ENCODE measurements around the gene DHH. TPM values are rescaled to one million over a fixed set of nuclear protein-coding genes. Genes with fewer than 3 reads are reported as not detected.

Gene DHH
- total and polyA plus RNA-seq, 5 experiments from 2014 or later: 0.27 to 0.47 TPM; not detected in 3

GRCh38 chr12:49105504-49106084 is 11.0 kb upstream of the DHH start:
- Mint-ChIP-seq H3K36me3 (peaks cover 3 to 66% (median 7%) of the 10 kb centered on the region in 3 donors), H3K4me3 (no peak overlapping the region), H3K9me3 (no peaks in the 10 kb centered on the region), H3K4me1 (peaks cover 26 to 50% (median 45%) of the 10 kb centered on the region in 4 donors), H3K27ac (peak overlapping the region in 1 of 10 donors; percentile 32), H3K27me3 (no peaks in the 10 kb centered on the region)
- DNase-seq (no peak), ATAC-seq (no peak)
- POLR2A ChIA-PET: interaction anchor here (0.5 to 3.3 kb wide), 5 partner anchors 12 to 83 kb away, joined by 3 to 21 read pairs (median 4); partner anchors contain the start of genes TUBA1A and TUBA1B

- no peaks in the 10 kb centered on the region for H3K27me3 Mint-ChIP-seq
- peaks cover 21 to 47% (median 41%) of the 10 kb centered on the region in 4 donors for H3K4me1 Mint-ChIP-seq
- H3K27ac Mint-ChIP-seq: no peak overlapping the region
- DNase-seq (no peak), ATAC-seq (no peak)
- no peaks in the 10 kb centered on the region for H3K9me3 Mint-ChIP-seq
- peaks cover 0 to 73% (median 11%) of the 10 kb centered on the region in 3 donors for H3K36me3 Mint-ChIP-seq
- POLR2A ChIA-PET: interaction anchor here (0.5 to 3.3 kb wide), 6 partner anchors 11 to 130 kb away, joined by 3 to 21 read pairs (median 4); partner anchors contain the start of genes TUBA1A and TUBA1B
- no peak overlapping the region for H3K4me3 Mint-ChIP-seq
Measured at GRCh38 chr12:49104822-49105221, 10.2 kb upstream of the DHH start.

GRCh38 chr12:49100380-49100779 is 5.8 kb upstream of the DHH start:
- H3K4me1 Mint-ChIP-seq: peaks cover under 1 to 16% (median 6%) of the 10 kb centered on the region in 4 donors
- POLR2A ChIA-PET: interaction anchor here (1.5 to 4.4 kb wide), 3 partner anchors 10 to 31 kb away, joined by 3 to 28 read pairs (median 8); partner anchors contain the start of genes LMBR1L, RHEBL1 and TUBA1B
- H3K4me3 Mint-ChIP-seq: no peak overlapping the region
- H3K27ac Mint-ChIP-seq: no peak overlapping the region
- peaks cover 0 to 87% (median 15%) of the 10 kb centered on the region in 3 donors for H3K36me3 Mint-ChIP-seq
- H3K27me3 Mint-ChIP-seq: peaks cover 0 to 3% (median under 1%) of the 10 kb centered on the region in 5 donors
- H3K9me3 Mint-ChIP-seq: no peaks in the 10 kb centered on the region
- ATAC-seq (no peak), DNase-seq (no peak)

GRCh38 chr12:49098703-49099102 is 4.1 kb upstream of the DHH start:
- peaks cover 3 to 20% (median 12%) of the 10 kb centered on the region in 5 donors for H3K27me3 Mint-ChIP-seq
- H3K36me3 Mint-ChIP-seq: peaks cover 0 to 78% (median 12%) of the 10 kb centered on the region in 3 donors
- no peak for DNase-seq
- ATAC-seq: no peak
- H3K9me3 Mint-ChIP-seq: no peaks in the 10 kb centered on the region
- H3K27ac Mint-ChIP-seq: peak overlapping the region in 4 of 10 donors; percentile 2 to 67 (median 26)
- H3K4me1 Mint-ChIP-seq: peaks cover 11 to 19% (median 14%) of the 10 kb centered on the region in 4 donors
- POLR2A ChIA-PET: interaction anchor here (0.6 to 4.4 kb wide), 11 partner anchors 9 to 895 kb away, joined by 3 to 28 read pairs (median 5); partner anchors contain the start of genes LMBR1L, TUBA1A and TUBA1B
- no peak overlapping the region for H3K4me3 Mint-ChIP-seq

- H3K9me3 Mint-ChIP-seq: no peaks in the 10 kb centered on the region
- H3K4me3 Mint-ChIP-seq: no peak overlapping the region
- peaks cover 14 to 23% (median 18%) of the 10 kb centered on the region in 4 donors for H3K4me1 Mint-ChIP-seq
- peak; percentile 43 to 80 (median 62) for DNase-seq
- peaks cover 0 to 72% (median 12%) of the 10 kb centered on the region in 3 donors for H3K36me3 Mint-ChIP-seq
- ATAC-seq: peak; percentile 55 to 60
- peaks cover 9 to 27% (median 18%) of the 10 kb centered on the region in 5 donors for H3K27me3 Mint-ChIP-seq
- peak overlapping the region in 1 of 10 donors; percentile 32 for H3K27ac Mint-ChIP-seq
- POLR2A ChIA-PET: interaction anchor here (0.5 to 4.4 kb wide), 9 partner anchors 8 to 137 kb away, joined by 3 to 28 read pairs (median 6); partner anchors contain the start of genes LMBR1L and TUBA1B
Measured at GRCh38 chr12:49098035-49098451, 3.4 kb upstream of the DHH start.

- ATAC-seq (no peak), DNase-seq (no peak)
- H3K9me3 Mint-ChIP-seq: no peaks in the 10 kb centered on the region
- H3K36me3 Mint-ChIP-seq: peaks cover 0 to 66% (median 12%) of the 10 kb centered on the region in 3 donors
- peak overlapping the region in 1 of 10 donors; percentile 33 for H3K4me3 Mint-ChIP-seq
- POLR2A ChIA-PET: interaction anchor here (0.5 to 4.4 kb wide), 5 partner anchors 9 to 138 kb away, joined by 5 to 28 read pairs (median 6); partner anchors contain the start of genes LMBR1L and TUBA1B
- H3K4me1 Mint-ChIP-seq: peaks cover 14 to 26% (median 20%) of the 10 kb centered on the region in 4 donors
- no peak overlapping the region for H3K27ac Mint-ChIP-seq
- peaks cover 11 to 32% (median 22%) of the 10 kb centered on the region in 5 donors for H3K27me3 Mint-ChIP-seq
Measured at GRCh38 chr12:49097381-49097780, 2.8 kb upstream of the DHH start.

- Mint-ChIP-seq H3K4me1 (peaks cover 20 to 50% (median 41%) of the 10 kb centered on the region in 4 donors), H3K4me3 (peak overlapping the region in 7 of 10 donors; percentile 22 to 68 (median 54)), H3K27me3 (peaks cover 18 to 56% (median 40%) of the 10 kb centered on the region in 5 donors), H3K9me3 (peaks cover 0 to 2% (median 0%) of the 10 kb centered on the region in 9 donors), H3K36me3 (peaks cover 0 to 44% (median 5%) of the 10 kb centered on the region in 3 donors), H3K27ac (peak overlapping the region in 4 of 10 donors; percentile 22 to 72 (median 54))
- ATAC-seq (no peak), DNase-seq (no peak)
- POLR2A ChIA-PET: interaction anchor here (5.2 kb wide), 1 partner anchor 36 kb away, joined by 27 read pairs; the partner anchor contains the start of gene TUBA1B
Measured at GRCh38 chr12:49094975-49095365, 369 bp upstream of the DHH start.

GRCh38 chr12:49093792-49094159 is 825 bp downstream of the DHH start:
- peaks cover 0 to 2% (median 0%) of the 10 kb centered on the region in 9 donors for H3K9me3 Mint-ChIP-seq
- peak overlapping the region in 2 of 10 donors; percentile 25 to 33 for H3K27ac Mint-ChIP-seq

GRCh38 chr12:49092816-49093406 is 1.7 kb downstream of the DHH start:
- peaks cover 22 to 65% (median 55%) of the 10 kb centered on the region in 4 donors for H3K4me1 Mint-ChIP-seq
- H3K4me3 Mint-ChIP-seq: no peak overlapping the region
- no peak overlapping the region for H3K27ac Mint-ChIP-seq
- H3K27me3 Mint-ChIP-seq: peaks cover 22 to 70% (median 48%) of the 10 kb centered on the region in 5 donors
- peaks cover 0 to 25% (median 4%) of the 10 kb centered on the region in 3 donors for H3K36me3 Mint-ChIP-seq
- DNase-seq (no peak), ATAC-seq (no peak)
- POLR2A ChIA-PET: interaction anchor here (0.7 to 5.2 kb wide), 8 partner anchors 11 to 113 kb away, joined by 3 to 27 read pairs (median 6); partner anchors contain the start of genes LMBR1L, TUBA1A and TUBA1B
- peaks cover 0 to 2% (median 0%) of the 10 kb centered on the region in 9 donors for H3K9me3 Mint-ChIP-seq

More at GRCh38 chr12:49093792-49094159, 825 bp downstream of the DHH start:
- ATAC-seq (no peak), DNase-seq (no peak)
- Mint-ChIP-seq H3K4me1 (peaks cover 20 to 57% (median 47%) of the 10 kb centered on the region in 4 donors), H3K27me3 (peaks cover 20 to 62% (median 40%) of the 10 kb centered on the region in 5 donors), H3K36me3 (peaks cover 0 to 33% (median 4%) of the 10 kb centered on the region in 3 donors), H3K4me3 (peak overlapping the region in 9 of 10 donors; percentile 6 to 51 (median 36))
- POLR2A ChIA-PET: interaction anchor here (1.1 to 5.2 kb wide), 5 partner anchors 11 to 95 kb away, joined by 3 to 27 read pairs (median 5); partner anchors contain the start of genes TUBA1A and TUBA1B

GRCh38 chr12:49092086-49092815 is 2.4 kb downstream of the DHH start:
- H3K4me3 Mint-ChIP-seq: peak overlapping the region in 9 of 10 donors; percentile 35 to 75 (median 58)
- ATAC-seq: peak; percentile 41 to 47

GRCh38 chr12:49091836-49092085 is 2.8 kb downstream of the DHH start:
- no peak for ATAC-seq
- POLR2A ChIA-PET: interaction anchor here (1.0 to 5.2 kb wide), 6 partner anchors 10 to 112 kb away, joined by 3 to 27 read pairs (median 7); partner anchors contain the start of genes LMBR1L, TUBA1A and TUBA1B
- Mint-ChIP-seq H3K4me1 (peaks cover 24 to 69% (median 58%) of the 10 kb centered on the region in 4 donors), H3K4me3 (peak overlapping the region in 4 of 10 donors; percentile 41 to 82 (median 60)), H3K27me3 (peaks cover 22 to 70% (median 50%) of the 10 kb centered on the region in 5 donors), H3K27ac (no peak overlapping the region), H3K36me3 (peaks cover 0 to 18% (median 4%) of the 10 kb centered on the region in 3 donors), H3K9me3 (peaks cover 0 to 2% (median 0%) of the 10 kb centered on the region in 9 donors)
- DNase-seq: no peak

More at GRCh38 chr12:49092086-49092815, 2.4 kb downstream of the DHH start:
- peaks cover 24 to 69% (median 58%) of the 10 kb centered on the region in 4 donors for H3K4me1 Mint-ChIP-seq
- peaks cover 0 to 20% (median 4%) of the 10 kb centered on the region in 3 donors for H3K36me3 Mint-ChIP-seq
- peak overlapping the region in 2 of 10 donors; percentile 40 to 65 for H3K27ac Mint-ChIP-seq
- peaks cover 22 to 70% (median 48%) of the 10 kb centered on the region in 5 donors for H3K27me3 Mint-ChIP-seq
- POLR2A ChIA-PET: interaction anchor here (0.7 to 5.2 kb wide), 7 partner anchors 11 to 113 kb away, joined by 3 to 27 read pairs (median 6); partner anchors contain the start of genes LMBR1L, TUBA1A and TUBA1B
- H3K9me3 Mint-ChIP-seq: peaks cover 0 to 2% (median 0%) of the 10 kb centered on the region in 9 donors
- DNase-seq: peak in 9 of 10 donors; percentile 31 to 76 (median 49)
